Right lobe of liver (tissue), 6 donors: ENCODE data around the gene LPAR3. TPM values are rescaled to one million over a fixed set of nuclear protein-coding genes. Genes with fewer than 3 reads are reported as not detected.

Experiments
- ATAC-seq, 4 donors: fragments of 200-7000 bp; cut with Tn5 transposase; one replicate each; pipeline ENCODE4 v1.9.1; 2020; ENCODE audit warnings: mild to moderate bottlenecking in 4 of 4, moderate library complexity in 4 of 4
- DNase-seq, 3 donors: peaks; one replicate each; pipeline ENCODE4 v3.0.0-alpha.2; 2020
- H3K27ac ChIP-seq, 3 donors: fragments of 200-600 bp; one replicate each; pipeline ENCODE4 v1.8.0; 2022
- H3K27me3 ChIP-seq, 2 donors: fragments of 200-600 bp; one replicate each; pipeline ENCODE4 v1.8.0; 2022
- H3K36me3 ChIP-seq, 4 donors: fragments of 200-600 bp; sonication (generic) in 1 of 4; one replicate each; pipeline versions ENCODE4 v1.5.1 to v1.8.0; 2017 to 2022; ENCODE audit warnings: control low read depth in 1 of 4
- H3K4me1 ChIP-seq, 4 donors: fragments of 200-600 bp; sonication (generic) in 1 of 4; one replicate each; pipeline versions ENCODE4 v1.5.1 to v1.8.0; 2017 to 2022; ENCODE audit warnings: control low read depth in 1 of 4
- H3K4me3 ChIP-seq, 3 donors: fragments of 200-600 bp; one replicate each; pipeline ENCODE4 v1.8.0; 2022
- H3K9me3 ChIP-seq, 4 donors: fragments of 200-600 bp; sonication (generic) in 1 of 4; one replicate each; pipeline versions ENCODE4 v1.5.1 to v1.8.0; 2017 to 2022; ENCODE audit warnings: control low read depth in 1 of 4
- CTCF ChIP-seq, 4 donors: fragments of 200-600 bp in 3 of 4; fragments of 450-650 bp in 1 of 4; IDR thresholded peaks; one replicate each; pipeline versions ENCODE4 v1.5.1 to v1.8.0; 2016 to 2022; ENCODE audit warnings: antibody characterized with exemption in 4 of 4, mild to moderate bottlenecking in 2 of 4
- POLR2A ChIP-seq: fragments of 450-650 bp; IDR thresholded peaks from one replicate; pipeline ENCODE4 v1.6.1; 2017; ENCODE audit warnings: antibody characterized with exemption, mild to moderate bottlenecking
- WGBS: methylation state at CpG from one replicate; pipeline ENCODE4 v1.1.6; 2018; ENCODE audit warnings: low coverage, low lambda C conversion rate; ENCODE audit not compliant: insufficient coverage; ENCODE audit errors: missing lambda C conversion rate; 5-methylcytosine and 5-hydroxymethylcytosine counted together
- intact Hi-C, 2 donors: fragments of 100-400 bp; cut with DNase I; formaldehyde crosslinking; loops; one replicate each; pipeline versions ENCODE4 v1.11.2 to v1.14.1; 2022
- total RNA-seq, 6 experiments: library from RNA; depleted of rRNA in 2 of 6; stranded (reverse); fragments of >200 nt in 2 of 6; fragmentation: NEBNext Ultra II Directional in 3 of 6; extraction: Animal tissue kit (Norgen Biotek cat#: 25700) in 3 of 6; gene quantifications; one replicate each; pipeline versions ENCODE4 v1.1.0 to v1.2.4, GENCODE V29; 2016 to 2023
- donor health status: DM: no; HTN: yes; CAD: no.
- donor health status: DM: no; HTN: no; CAD: no.
- donor health status: DM: no; HTN: no; CAD: no.
- donor health status: DM: no; HTN: yes; CAD: no.
- donor health status: DM: no; HTN: yes; CAD: no.

LPAR3 gene
- total RNA-seq, 6 experiments from 2014 or later: 0.31 TPM; not detected in 5

DNA sequence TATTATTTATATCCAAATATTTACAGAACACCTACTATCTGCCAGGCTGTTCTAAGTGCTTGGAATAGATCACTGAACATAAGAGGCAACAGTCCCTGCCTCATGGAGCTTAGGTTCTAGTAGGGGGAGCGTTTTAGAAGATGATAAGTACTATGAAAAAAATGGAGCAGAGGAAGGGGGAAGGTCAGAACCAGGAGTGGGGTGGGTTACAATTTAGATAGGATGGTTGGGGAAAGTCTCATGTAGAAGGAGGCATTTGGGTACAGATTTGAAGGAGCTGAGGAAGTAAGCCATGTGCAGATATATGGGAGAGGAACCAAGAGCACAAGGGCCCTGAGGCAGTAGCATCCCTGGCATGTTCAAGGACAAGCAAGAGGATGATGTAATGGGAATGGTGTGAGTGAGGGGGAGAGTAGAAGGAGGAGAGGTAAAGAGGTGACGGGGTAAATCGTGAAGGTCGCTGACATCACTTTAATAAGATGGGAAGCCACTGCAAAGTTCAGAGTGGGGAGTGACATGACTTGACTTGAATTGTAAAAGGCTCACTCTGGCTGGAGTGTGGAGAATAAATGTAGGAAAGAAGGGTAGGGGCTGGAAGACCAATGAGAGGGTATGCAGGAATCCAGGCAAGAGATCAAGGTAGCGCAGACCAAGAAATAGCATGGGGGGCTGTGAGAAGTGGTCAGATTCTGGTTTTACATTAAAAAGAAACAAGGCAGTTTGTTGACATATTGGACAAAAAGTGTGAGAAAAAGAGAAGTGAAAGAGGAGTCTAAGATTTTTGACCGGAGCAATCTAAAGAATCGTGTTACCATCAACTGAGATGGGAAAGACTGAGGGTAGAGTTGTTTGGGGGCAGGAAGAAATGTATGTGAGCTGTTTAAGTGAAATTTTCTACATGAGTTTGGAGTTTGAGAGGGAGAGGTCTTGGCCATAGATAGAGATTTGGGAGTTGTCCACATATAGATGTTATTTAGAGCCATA lies 92.6 kb downstream of the LPAR3 start:
- no peak for ATAC-seq
- 59% methylated on average over 7 of the region's 7 CpGs for WGBS
- no peak for TF ChIP-seq CTCF (IDR thresholded peaks at IDR 0.05)
- no peak for TF ChIP-seq POLR2A

DNA sequence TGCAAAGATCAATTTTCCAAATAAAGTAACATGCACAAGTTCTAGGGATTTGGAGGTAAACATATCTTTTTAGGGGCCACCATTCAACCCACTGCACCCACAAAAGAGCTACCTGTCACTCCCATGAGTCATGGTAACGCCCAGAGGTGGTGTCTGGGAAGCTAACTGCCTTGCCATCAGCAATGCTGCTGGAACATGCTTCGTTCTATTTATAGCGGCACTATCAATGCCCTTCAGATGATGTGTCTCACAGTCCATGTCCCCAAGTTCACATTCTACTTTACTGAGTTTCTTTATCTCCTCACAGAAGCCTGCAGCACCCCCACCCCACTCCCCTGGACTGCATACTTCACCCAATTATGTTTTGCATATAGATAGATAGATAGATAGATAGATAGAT lies 95.4 kb downstream of the LPAR3 start:
- WGBS: 73% methylated on average over 3 of the region's 3 CpGs
- Histone ChIP-seq H3K4me1 (no peaks in the 10 kb centered on the region), H3K36me3 (no peaks in the 10 kb centered on the region), H3K9me3 (no peaks in the 10 kb centered on the region), H3K4me3 (no peak overlapping the region), H3K27ac (no peak overlapping the region), H3K27me3 (no peaks in the 10 kb centered on the region)
- intact Hi-C loops: no loop called here
- ATAC-seq: no peak
- no peak for DNase-seq
- TF ChIP-seq POLR2A (no peak), CTCF (IDR thresholded peaks at IDR 0.05) (no peak)

More for the DNA sequence above, 92.6 kb downstream of the LPAR3 start:
- H3K27me3 ChIP-seq: no peaks in the 10 kb centered on the region
- no peaks in the 10 kb centered on the region for H3K9me3 ChIP-seq
- DNase-seq: no peak
- no peak overlapping the region for H3K4me3 ChIP-seq
- H3K36me3 ChIP-seq: no peaks in the 10 kb centered on the region
- no peaks in the 10 kb centered on the region for H3K4me1 ChIP-seq
- intact Hi-C loops: no loop called here
- H3K27ac ChIP-seq: no peak overlapping the region

- Histone ChIP-seq H3K27ac (no peak overlapping the region), H3K4me3 (no peak overlapping the region), H3K4me1 (no peaks in the 10 kb centered on the region), H3K27me3 (no peaks in the 10 kb centered on the region), H3K9me3 (no peaks in the 10 kb centered on the region), H3K36me3 (no peaks in the 10 kb centered on the region)
- WGBS: 54% methylated on average over 7 of the region's 9 CpGs
- DNase-seq: no peak
- intact Hi-C loops: no loop called here
- no peak for ATAC-seq
- no peak for TF ChIP-seq CTCF (IDR thresholded peaks at IDR 0.05)
- TF ChIP-seq POLR2A: no peak
Measured at GRCh38 chr1:84795966-84796600, 96.9 kb downstream of the LPAR3 start.

- WGBS: 75% methylated on average over 2 of the region's 2 CpGs
- no peaks in the 10 kb centered on the region for H3K36me3 ChIP-seq
- no peaks in the 10 kb centered on the region for H3K9me3 ChIP-seq
- TF ChIP-seq CTCF (IDR thresholded peaks at IDR 0.05): no peak
- no peaks in the 10 kb centered on the region for H3K4me1 ChIP-seq
- H3K27ac ChIP-seq: no peak overlapping the region
- H3K27me3 ChIP-seq: no peaks in the 10 kb centered on the region
- ATAC-seq (no peak), DNase-seq (no peak)
- H3K4me3 ChIP-seq: no peak overlapping the region
- intact Hi-C loops: no loop called here
Measured at GRCh38 chr1:84795213-84795612, 97.8 kb downstream of the LPAR3 start.
